Measurements from ENCODE around the gene GREM1. TPM values are rescaled to one million over a fixed set of nuclear protein-coding genes. Genes with fewer than 3 reads are reported as not detected.

Gene GREM1
- total RNA-seq, 2 experiments from 2014 or later: not detected

GRCh38 chr15:32670623-32671022 is 47.2 kb upstream of the GREM1 start:
- intact Hi-C loops (cut with DNase I, micrococcal nuclease): no loop called here
- Mint-ChIP-seq H3K27me3 (no peaks in the 10 kb centered on the region), H3K9me3 (no peaks in the 10 kb centered on the region), H3K27ac (no peak overlapping the region), H3K36me3 (ENCODE audit: low read depth) (no peaks in the 10 kb centered on the region), H3K4me1 (ENCODE audit: low read depth) (no peaks in the 10 kb centered on the region), H3K4me3 (no peak overlapping the region)
- H3K27ac ChIP-seq (ENCODE audit: low read depth in 1 of 2, low read length in 2 of 2): no peak overlapping the region
- CTCF ChIA-PET: no interaction called here
- no peaks in the 10 kb centered on the region for H3K4me1 ChIP-seq (ENCODE audit: insufficient read depth, low read length)
- H3K4me3 ChIP-seq (ENCODE audit: low read length): no peak overlapping the region
- H3K9me3 ChIP-seq (ENCODE audit: control insufficient read depth in 1 of 2, insufficient read depth in 1 of 2, low read length in 2 of 2): no peaks in the 10 kb centered on the region
- ATAC-seq (ENCODE audit: poor library complexity) (no peak), DNase-seq (no peak)
- no peak for TF ChIP-seq CTCF (IDR thresholded peaks at IDR 0.05)
- no peaks in the 10 kb centered on the region for H3K27me3 ChIP-seq (ENCODE audit: control insufficient read depth in 1 of 2, insufficient read depth in 2 of 2, low read length in 2 of 2)
- POLR2A ChIA-PET: no interaction called here
- no peaks in the 10 kb centered on the region for H3K36me3 ChIP-seq (ENCODE audit: insufficient read depth, low read length)

GRCh38 chr15:32671339-32672325 is 46.2 kb upstream of the GREM1 start:
- Histone ChIP-seq H3K27me3 (ENCODE audit: control insufficient read depth in 1 of 2, insufficient read depth in 2 of 2, low read length in 2 of 2) (no peaks in the 10 kb centered on the region), H3K9me3 (ENCODE audit: control insufficient read depth in 1 of 2, insufficient read depth in 1 of 2, low read length in 2 of 2) (no peaks in the 10 kb centered on the region), H3K36me3 (ENCODE audit: insufficient read depth, low read length) (no peaks in the 10 kb centered on the region), H3K4me3 (ENCODE audit: low read length) (no peak overlapping the region), H3K4me1 (ENCODE audit: insufficient read depth, low read length) (no peaks in the 10 kb centered on the region), H3K27ac (ENCODE audit: low read depth in 1 of 2, low read length in 2 of 2) (no peak overlapping the region)
- no peak overlapping the region for H3K4me3 Mint-ChIP-seq
- no peaks in the 10 kb centered on the region for H3K27me3 Mint-ChIP-seq
- no peaks in the 10 kb centered on the region for H3K36me3 Mint-ChIP-seq (ENCODE audit: low read depth)
- ChIA-PET CTCF (no interaction called here), POLR2A (no interaction called here)
- intact Hi-C loops (cut with DNase I, micrococcal nuclease): no loop called here
- no peak overlapping the region for H3K27ac Mint-ChIP-seq
- no peak for TF ChIP-seq CTCF (IDR thresholded peaks at IDR 0.05)
- ATAC-seq (ENCODE audit: poor library complexity) (no peak), DNase-seq (no peak)
- H3K4me1 Mint-ChIP-seq (ENCODE audit: low read depth): no peaks in the 10 kb centered on the region
- no peaks in the 10 kb centered on the region for H3K9me3 Mint-ChIP-seq

GRCh38 chr15:32674681-32675080 is 43.1 kb upstream of the GREM1 start:
- TF ChIP-seq CTCF (IDR thresholded peaks at IDR 0.05): no peak
- Histone ChIP-seq H3K27ac (ENCODE audit: low read depth in 1 of 2, low read length in 2 of 2) (no peak overlapping the region), H3K9me3 (ENCODE audit: control insufficient read depth in 1 of 2, insufficient read depth in 1 of 2, low read length in 2 of 2) (no peaks in the 10 kb centered on the region), H3K4me3 (ENCODE audit: low read length) (no peak overlapping the region), H3K36me3 (ENCODE audit: insufficient read depth, low read length) (no peaks in the 10 kb centered on the region), H3K27me3 (ENCODE audit: control insufficient read depth in 1 of 2, insufficient read depth in 2 of 2, low read length in 2 of 2) (no peaks in the 10 kb centered on the region), H3K4me1 (ENCODE audit: insufficient read depth, low read length) (no peaks in the 10 kb centered on the region)
- Mint-ChIP-seq H3K4me1 (ENCODE audit: low read depth) (no peaks in the 10 kb centered on the region), H3K36me3 (ENCODE audit: low read depth) (no peaks in the 10 kb centered on the region), H3K9me3 (no peaks in the 10 kb centered on the region), H3K27ac (no peak overlapping the region), H3K27me3 (no peaks in the 10 kb centered on the region), H3K4me3 (no peak overlapping the region)
- CTCF ChIA-PET: interaction anchor here (1.5 kb wide), 1 partner anchor 12 kb away, joined by 3 read pairs; no protein-coding TSS in a partner anchor
- POLR2A ChIA-PET: no interaction called here
- ATAC-seq (ENCODE audit: poor library complexity) (no peak), DNase-seq (no peak)
- intact Hi-C loops (cut with DNase I, micrococcal nuclease): no loop called here

Measured in CD4-positive, alpha-beta T cell (primary cell).